Adipose tissue (tissue), 3 donors: ENCODE measurements around the gene TMEM174. TPM values are rescaled to one million over a fixed set of nuclear protein-coding genes. Genes with fewer than 3 reads are reported as not detected.

ENCODE experiments used
- H3K27ac ChIP-seq: one replicate; pipeline ENCODE4 v1.5.1; 2013; ENCODE audit warnings: low read depth, low read length
- WGBS, 3 donors: extraction: QIAGEN DNeasy Blood & Tissue Kit; methylation state at CpG; one replicate each; pipeline ENCODE4 v1.1.7; 2013; 5-methylcytosine and 5-hydroxymethylcytosine counted together
- polyA plus RNA-seq, 3 donors: library from polyadenylated mRNA; stranded (reverse); fragments of 200-250 nt; gene quantifications; one replicate each; pipeline ENCODE4 v1.2.3, GENCODE V29; 2013
- donor health status: healthy with polysubstance abuse.
- donor health status: Bipolar disorder and iron deficiency.
- donor health status: healthy.

The TMEM174 gene, protein sequence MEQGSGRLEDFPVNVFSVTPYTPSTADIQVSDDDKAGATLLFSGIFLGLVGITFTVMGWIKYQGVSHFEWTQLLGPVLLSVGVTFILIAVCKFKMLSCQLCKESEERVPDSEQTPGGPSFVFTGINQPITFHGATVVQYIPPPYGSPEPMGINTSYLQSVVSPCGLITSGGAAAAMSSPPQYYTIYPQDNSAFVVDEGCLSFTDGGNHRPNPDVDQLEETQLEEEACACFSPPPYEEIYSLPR
- not detected for polyA plus RNA-seq

DNA sequence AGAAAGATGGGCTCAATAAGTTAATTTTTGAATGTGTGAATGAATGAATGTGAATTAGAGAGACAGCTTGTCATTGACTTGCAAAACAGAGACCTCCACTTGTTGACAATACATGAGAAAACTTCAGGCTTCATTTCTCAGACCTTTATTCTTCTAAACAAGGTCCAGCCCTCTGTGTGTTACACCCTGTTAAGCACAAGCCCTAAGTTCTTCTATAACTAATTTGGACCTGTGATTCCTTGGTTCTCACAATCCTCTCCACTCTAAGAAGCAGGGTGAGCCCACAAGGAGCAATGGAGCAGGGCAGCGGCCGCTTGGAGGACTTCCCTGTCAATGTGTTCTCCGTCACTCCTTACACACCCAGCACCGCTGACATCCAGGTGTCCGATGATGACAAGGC is at the start of gene TMEM174:
Gene TMEM174 (plus strand): TSS at position 243 of the 400 bp plus-strand sequence. CDS start 51 bp downstream, at position 294.
- 94 to 96% (median 96%) methylated on average over 5 of the region's 5 CpGs for WGBS, 3 donors
- H3K27ac ChIP-seq: no peak within 1 kb of the TSS

DNA sequence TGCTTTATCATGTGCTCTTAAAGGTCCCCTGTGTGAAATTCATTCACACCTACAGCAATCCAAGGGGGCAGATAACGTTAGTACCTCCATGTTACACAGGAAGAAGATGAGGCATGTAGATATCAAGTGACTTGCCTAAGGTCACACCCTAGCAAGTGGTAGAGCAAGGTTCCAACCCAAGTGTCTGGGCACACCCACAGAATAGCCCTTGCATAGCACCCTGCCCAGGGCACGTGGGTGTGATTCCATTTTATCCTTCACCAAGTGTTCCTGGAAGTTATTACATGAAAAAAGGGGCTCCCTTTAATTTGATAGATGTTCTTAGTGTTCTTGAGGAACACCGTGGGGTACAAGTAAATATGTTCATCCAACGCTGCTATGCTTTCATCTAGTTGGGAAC is 47.7 kb upstream of the TMEM174 start:
- 73 to 78% (median 78%) methylated on average over 4 of the region's 4 CpGs for WGBS, 3 donors
- no peak overlapping the region for H3K27ac ChIP-seq

DNA sequence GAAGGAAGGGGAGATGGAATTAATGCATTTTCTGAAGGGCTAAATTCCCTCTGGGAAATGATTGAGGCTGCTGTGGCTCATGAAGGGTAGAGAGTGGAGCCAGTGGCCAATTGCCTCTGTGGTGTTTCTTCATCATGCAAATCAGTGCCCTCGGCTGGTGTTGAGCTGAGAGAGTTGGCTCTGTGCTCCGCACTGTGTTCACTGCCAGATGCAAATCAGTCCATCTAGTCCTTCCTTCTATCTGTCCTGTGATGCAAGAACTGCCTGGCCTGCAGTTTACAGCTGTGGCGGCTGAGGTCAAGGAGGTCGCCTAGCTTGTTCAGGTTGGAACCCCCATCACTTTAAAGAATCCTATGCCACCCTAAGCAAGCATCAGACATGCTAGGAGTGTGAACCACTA is 46.6 kb upstream of the TMEM174 start:
- 69 to 83% (median 79%) methylated on average over 4 of the region's 4 CpGs for WGBS, 3 donors
- H3K27ac ChIP-seq: no peak overlapping the region

DNA sequence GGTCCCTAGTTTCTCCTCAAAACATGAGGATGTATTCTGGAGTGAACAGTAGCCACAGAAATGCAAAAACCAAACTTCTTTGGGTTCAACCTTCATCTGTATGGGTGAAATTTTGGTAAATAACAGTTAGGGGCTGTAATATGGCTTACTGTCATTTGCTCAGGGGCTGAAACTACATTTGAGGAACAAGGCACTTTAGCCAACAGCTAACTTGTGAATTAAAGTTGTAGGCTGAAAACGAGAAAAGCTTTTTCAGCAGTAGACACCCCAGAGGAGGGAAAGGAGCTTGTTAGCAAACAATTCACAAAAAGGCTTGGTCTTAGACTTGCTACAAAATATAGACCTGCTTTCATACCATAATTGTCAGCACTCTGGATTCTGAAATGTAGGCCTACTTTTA is 46.0 kb upstream of the TMEM174 start:
- no peak overlapping the region for H3K27ac ChIP-seq
- WGBS, 3 donors: 67 to 76% (median 74%) methylated on average over 1 of the region's 1 CpG

DNA sequence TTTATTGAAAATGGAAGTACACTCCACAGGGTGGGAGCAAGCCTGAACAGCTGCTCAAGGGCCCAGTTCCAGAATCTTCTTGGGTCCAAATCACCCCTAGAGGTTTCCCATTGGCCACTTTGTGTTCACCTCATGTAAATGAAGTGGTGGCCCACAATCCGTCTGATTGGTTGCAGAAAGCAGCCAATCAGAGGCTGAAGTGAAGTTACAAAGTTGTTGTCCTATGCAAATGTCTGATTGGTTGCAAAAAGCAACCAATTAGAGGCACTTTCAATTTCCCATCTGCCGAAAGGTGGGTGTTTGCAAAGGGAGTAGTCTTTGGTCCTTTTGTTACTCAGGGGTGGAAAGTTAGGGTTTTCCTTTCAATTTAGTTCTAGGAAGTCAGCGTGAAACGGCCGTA is 43.9 kb upstream of the TMEM174 start:
- 80 to 92% (median 91%) methylated on average over 5 of the region's 5 CpGs for WGBS, 3 donors
- no peak overlapping the region for H3K27ac ChIP-seq

DNA sequence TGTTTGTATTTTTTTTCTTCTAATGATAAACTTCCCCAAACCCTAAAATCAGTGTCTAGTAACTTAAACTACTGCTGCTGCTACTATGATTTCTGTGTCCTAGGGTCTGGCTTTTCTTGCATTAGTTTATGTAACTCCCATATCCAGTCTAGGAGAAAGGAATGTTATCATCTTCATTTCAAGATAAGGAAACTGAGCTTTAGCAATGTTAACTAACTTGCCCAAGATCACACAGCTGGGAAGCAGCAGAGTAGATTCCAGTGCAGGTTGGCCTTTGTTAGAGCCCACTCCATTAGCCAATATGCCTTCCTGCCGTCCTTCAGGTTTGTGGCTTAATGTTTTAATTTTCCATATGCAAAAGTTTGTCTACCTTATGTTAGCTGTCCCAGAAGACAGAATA is 42.2 kb upstream of the TMEM174 start:
- no peak overlapping the region for H3K27ac ChIP-seq
- 64 to 88% (median 73%) methylated on average over 1 of the region's 1 CpG for WGBS, 3 donors

DNA sequence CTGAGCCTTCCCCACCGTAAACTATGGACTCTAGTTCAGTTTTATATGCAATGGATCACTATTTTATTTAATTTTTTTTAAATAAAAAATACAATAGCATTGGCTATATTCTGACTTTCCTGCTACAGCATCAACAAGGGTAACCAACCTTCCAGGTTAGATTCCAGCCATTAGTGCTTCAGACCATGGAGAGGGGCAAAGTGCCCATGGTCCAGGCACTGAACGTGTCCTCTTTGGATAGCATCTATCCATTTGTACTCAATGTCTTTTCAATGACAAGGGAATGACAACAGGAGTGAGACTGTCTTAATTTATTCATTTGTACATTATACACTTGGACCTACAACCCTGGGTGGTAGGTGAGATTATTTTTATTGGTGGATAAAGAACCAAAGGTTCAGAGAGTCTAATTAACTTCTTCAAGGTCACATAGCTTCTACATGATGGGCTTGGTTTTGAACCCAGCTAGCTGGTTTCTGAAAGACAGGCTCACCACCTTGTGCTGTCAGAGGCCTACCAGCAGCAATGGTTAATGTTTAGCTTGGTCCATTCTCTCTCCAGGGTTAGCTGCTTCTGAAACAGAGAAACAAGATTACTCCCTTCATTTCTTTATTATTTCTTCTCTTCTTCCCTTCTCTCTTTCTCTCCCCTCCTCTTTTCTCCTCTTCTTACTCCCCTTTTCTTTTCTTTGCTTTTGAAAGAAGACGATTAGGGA is 41.1 kb upstream of the TMEM174 start:
- 73 to 77% (median 76%) methylated on average over 3 of the region's 3 CpGs for WGBS, 3 donors
- H3K27ac ChIP-seq: no peak overlapping the region

DNA sequence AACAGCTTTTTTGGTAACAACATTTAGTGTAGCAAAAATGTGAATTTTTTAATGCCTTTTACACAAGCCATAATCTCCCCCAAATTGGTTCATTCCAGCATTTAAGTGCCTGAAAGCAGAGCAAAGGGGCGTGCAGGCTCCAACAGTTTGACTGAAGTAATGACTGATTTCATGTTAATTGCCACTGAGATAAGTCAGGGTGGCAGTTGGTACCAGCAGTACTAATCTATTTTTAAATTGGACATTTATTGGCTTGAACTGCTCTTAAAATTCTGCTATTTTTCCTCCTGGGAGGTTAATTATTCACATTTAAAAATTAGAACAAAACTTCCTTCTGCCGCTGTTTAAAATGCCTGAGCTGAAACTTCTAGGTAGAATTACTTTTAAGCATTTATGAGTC is 40.2 kb upstream of the TMEM174 start:
- WGBS, 3 donors: 78 to 87% (median 82%) methylated on average over 2 of the region's 2 CpGs
- no peak overlapping the region for H3K27ac ChIP-seq

DNA sequence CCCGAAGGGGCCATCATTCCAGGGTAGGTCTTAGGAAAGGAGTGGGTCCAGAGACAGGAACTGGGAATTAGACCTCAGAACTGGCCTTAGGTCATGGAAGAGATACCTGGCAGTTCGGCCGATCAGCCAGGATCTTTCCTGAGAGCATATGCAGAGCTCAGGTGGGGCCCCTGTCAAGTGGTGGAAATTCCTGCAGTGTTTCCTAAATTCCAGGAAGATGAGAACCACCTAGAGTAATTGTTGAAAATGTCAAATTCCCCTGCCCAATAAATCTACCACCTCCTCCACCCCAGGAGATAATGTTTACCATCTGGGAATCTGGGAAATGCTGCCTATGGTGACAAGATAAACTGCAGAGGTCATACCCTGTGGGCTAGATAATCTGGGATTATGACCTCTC is 38.0 kb upstream of the TMEM174 start:
- no peak overlapping the region for H3K27ac ChIP-seq
- 87 to 96% (median 87%) methylated on average over 3 of the region's 3 CpGs for WGBS, 3 donors

DNA sequence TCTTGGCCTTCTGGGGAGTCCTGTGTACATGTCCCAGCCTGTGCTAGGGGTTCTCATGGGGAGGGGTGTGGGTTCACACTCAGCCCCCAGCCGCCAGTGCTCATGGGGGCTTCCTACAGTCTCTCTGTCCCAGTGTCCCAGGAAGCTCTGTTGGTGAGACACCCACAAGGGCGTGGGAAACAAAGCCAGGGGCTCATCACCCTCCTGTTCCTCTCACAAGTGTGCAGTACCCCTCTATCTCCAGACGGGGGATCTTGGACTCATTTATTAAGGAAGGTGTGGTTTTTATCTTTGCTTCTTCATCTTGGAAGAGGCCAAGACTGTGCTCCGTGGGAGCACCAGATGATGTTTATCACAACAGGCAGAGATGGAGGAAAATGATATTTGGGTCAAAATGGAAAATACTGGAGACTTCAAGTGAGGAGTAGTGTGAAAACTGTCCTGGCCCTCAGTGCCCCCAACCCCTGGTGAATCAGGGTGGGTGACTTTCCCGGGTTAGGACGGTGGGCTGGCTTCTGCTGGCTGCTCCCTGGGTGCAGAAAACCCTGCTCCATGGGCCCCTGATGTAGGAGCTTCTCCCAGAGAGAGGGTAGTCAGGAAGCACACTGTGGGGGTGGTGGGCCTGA is 37.5 kb upstream of the TMEM174 start:
- H3K27ac ChIP-seq: no peak overlapping the region
- 49 to 66% (median 58%) methylated on average over 6 of the region's 6 CpGs for WGBS, 3 donors

DNA sequence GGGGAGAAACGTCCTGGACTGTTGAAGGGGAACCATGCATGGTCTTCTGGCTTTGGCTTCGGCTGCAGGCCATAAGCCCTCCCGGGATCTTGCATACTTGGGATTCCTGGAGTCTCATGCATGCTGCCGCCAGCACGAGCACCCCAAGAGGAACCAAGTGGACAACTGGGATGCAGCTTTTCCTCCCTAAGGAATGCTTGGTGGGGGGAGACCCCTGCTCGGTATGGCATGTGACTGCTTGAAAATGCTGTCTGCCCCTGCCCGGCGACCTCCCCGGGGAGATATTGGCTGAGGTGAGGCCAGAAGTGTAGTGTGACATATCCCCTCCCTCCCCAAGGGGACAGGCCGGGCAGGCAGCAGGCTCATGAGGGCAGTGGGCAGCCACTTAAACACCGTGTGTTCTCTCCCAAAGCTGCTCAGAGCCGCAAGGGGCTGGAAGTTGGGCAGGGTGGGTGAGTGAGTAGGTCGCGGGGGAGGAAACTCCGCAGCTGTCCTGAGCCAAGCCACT is 36.9 kb upstream of the TMEM174 start:
- H3K27ac ChIP-seq: no peak overlapping the region
- WGBS, 3 donors: 41 to 64% (median 46%) methylated on average over 15 of the region's 15 CpGs

DNA sequence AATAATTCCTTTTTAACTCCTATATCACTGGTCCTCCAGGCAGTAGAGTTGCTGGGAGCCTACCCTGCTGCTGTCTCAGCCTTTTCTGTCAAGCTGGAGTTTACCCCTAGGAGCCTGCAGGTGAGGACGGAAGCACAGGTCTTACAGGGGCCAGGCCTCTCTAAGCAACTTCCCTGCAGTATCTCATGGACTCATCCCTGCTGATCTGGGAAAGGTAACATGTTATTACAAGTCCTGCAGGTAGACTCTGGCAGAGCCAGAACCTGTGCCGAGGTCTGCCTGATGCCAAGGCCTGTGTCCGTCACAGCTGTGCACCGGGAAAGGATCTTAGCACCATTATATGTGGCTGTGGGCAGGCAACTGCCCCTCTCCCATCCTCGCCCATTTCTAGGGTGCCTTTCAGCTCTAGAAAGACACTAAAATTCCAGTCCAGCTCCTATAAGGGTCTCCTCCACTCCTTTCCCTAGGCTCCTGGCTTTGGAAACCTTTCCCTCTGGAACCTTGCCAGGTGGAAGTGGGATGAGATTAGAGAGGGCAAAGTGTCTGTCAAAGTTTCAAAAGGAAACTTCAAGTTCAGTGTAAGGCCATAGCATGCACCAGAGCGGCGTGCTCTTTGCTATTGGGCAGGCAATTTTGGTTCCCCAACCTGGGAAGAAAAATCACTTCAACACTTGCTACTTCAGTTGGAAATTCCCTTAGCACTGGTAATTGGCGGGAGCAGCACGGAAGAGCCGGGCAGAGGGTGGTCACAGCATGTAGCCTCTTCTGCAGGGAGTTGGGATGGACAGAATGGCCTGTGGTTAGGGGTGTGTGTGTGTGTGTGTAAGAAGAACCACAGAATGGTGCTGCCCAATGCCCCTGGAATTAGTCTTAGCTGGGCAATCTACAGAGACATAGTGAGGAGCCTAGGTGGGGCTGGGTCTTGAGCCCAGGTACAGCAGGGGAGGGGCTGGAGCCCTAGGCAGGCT is 35.1 kb upstream of the TMEM174 start:
- H3K27ac ChIP-seq: no peak overlapping the region
- 83 to 93% (median 89%) methylated on average over 10 of the region's 10 CpGs for WGBS, 3 donors

DNA sequence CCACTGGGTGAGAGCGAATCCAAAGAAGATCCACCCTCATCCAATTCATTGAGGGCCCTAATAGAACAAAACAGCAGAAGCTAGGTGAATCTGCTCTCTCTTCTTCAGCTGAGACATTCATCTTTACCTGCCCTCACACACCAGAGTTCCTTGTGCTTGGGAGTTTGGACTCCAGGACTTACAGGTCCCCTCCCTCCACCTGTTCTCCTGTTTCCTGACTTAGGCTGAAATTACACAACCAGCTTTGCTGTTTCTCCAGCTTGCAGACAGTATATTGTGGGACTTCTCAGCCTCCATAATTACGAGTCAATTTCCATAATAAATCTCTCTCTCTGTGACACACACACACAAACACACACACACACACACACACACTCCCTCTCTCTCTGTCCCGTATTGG is 33.5 kb upstream of the TMEM174 start:
- no peak overlapping the region for H3K27ac ChIP-seq
- WGBS, 3 donors: 70 to 75% (median 74%) methylated on average over 3 of the region's 3 CpGs

DNA sequence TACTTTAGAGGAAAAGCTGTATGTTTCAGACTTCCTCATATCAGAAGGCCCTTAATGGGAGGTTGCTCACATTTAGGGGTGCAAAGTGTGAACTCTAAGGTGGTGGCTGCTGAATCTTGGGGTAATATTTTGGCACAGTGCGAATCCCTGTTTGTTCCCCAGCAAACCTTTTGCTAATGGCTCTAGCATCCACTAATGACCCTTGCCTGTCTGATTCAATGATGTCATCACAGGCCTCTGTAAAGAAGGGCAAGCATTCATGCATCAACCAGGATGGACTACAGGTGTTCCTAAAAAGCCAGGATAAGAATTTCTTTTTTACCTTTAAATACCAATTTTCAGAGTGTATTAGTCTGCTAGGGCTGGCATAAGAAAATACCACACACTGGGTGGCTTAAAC is 32.2 kb upstream of the TMEM174 start:
- no peak overlapping the region for H3K27ac ChIP-seq
- WGBS, 3 donors: 96 to 100% (median 98%) methylated on average over 1 of the region's 1 CpG

DNA sequence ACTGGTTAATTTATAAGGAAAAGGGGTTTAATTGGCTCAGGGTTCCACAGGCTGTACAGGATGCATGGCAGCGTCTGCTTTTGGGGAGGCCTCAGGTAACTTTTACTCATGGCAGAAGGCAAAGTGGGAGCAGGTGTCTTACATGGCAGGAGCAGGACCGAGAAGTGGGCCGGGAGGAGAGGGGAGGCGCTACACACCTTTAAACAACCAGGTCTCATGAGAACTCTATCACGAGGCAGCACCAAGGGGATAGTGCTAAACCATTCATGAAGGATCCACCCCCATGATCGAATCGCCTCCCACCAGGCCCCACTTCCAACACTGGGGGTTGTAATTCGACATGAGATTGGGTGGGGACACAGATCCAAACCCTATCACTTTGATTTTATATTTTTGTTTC is 31.0 kb upstream of the TMEM174 start:
- H3K27ac ChIP-seq: no peak overlapping the region
- WGBS, 3 donors: 68 to 83% (median 77%) methylated on average over 8 of the region's 8 CpGs

DNA sequence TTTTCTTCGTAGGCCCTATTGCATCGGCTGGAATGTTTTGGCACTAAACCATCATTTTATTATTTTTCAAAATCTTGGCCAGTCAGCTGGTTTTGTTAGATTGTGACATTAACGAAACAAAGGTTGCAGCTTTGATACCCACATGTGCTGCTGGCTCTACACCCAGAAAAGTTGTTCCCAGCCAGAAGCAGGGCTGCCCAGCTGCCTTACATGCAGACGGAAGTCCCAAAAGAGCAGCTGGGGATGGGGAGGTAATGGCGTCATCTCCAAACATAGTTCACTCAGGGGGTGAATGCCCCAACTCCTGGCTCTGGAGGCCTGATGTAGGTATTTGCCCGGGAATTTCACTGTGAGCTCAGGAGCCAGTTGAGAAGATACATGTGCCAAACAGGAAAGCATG is 29.3 kb upstream of the TMEM174 start:
- H3K27ac ChIP-seq: no peak overlapping the region
- 77 to 81% (median 78%) methylated on average over 6 of the region's 6 CpGs for WGBS, 3 donors

DNA sequence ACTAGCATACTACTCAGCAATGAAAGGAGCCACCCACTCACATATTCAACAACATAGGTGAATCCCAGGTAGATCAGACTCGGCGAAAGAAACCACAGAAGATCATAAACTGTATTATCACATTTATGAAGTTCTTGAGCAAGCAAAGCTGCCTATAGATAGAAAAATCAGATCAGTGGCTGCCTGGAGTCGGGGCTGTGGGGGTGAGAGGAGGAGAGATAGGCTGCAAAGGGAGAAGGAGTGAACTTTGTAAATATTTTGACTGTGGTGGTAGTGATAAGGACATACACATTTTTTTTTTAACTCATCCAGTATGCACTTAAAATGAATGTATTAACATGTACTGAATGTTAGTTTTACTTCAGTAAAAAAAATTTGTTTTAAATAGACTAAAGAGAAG is 23.5 kb upstream of the TMEM174 start:
- 50 to 74% (median 51%) methylated on average over 3 of the region's 3 CpGs for WGBS, 3 donors
- H3K27ac ChIP-seq: no peak overlapping the region

DNA sequence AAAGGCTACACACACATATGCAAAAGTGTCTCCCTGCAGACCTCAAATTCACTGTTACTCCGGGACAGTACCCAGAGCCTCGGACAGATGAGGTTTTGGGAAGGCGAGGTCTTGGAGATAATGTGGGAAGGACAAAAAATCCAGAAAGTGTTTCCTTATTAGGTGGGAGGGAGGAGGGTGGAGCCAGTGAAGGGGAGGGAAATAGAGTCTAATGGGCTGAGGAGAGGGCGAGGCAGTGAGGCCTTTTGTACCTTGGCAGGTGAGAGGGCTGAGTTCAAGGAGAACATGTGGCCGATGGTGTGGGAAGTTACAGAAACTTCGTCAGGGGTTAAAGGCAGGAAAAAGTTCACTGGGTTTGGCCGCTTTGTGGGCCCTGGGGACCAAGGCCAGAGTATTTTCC is 22.1 kb upstream of the TMEM174 start:
- 67 to 81% (median 75%) methylated on average over 7 of the region's 7 CpGs for WGBS, 3 donors
- H3K27ac ChIP-seq: no peak overlapping the region
